Kidney tubule cell (primary cell): Measurements from ENCODE around the gene CCDC85C.

Source experiments
- DNase-seq: peaks from one replicate; pipeline ENCODE4 v3.0.0-alpha.2; 2018; ENCODE audit warnings: low spot score

The CCDC85C gene

GRCh38 chr14:99556134-99556791 is 47.7 kb downstream of the CCDC85C start:
- no peak for DNase-seq

DNA sequence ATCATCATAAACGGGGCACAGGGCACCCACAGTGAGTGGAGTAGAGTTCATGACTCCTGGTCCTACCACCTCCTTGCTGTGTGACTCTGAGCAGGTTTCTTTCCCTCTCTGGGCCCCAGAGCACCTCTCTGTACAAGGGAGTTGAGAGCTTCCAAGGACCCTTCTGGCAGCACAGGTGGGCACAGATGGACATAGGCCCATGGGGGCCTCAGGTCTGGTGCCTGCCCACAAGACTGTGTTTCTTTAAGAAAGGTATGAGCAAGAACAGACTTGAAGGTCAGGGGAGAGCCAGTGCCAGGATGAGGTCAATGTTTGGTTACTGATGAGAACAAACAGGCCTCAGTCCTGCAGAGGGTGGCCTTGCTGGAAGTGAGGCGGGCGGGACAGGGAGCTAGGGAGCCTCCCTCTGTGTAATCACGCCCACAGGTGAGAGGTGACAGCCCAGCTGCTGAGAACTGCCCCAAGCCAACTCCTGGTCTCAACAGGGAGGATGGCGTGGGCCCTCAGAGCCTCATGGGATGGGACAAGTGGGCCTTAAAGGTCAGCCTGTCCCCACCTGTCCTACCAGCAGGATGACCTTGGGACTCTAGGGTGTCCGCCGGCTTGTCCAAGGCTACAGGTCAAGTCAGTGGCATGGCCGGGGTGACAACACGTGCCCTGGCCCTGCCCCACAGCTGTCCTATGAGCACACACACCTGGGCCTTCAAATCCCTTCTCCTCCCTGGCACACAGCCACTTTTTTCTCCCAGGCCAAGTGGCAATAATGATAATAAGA is 49.1 kb downstream of the CCDC85C start:
- peak; percentile 35 for DNase-seq

DNA sequence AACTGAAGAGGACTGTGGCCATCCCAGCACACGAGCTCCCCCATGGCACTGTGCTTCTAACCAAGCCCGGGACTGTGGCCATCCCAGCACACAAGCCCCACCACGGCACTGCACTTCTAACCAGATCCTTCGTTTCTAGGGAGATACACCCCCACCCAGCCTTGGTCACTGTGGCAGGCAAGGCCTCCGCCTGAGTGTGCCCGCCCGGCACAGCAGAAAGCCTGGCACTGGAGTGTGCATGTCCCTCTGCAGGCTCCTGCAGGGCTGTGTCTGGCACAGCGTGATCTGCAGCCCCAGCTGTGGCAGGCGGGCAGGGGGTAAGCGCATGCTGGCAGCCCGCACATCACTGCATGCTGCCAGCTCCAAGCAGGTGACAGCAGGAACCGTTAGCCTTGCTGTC is 49.8 kb downstream of the CCDC85C start:
- DNase-seq, result no peak

GRCh38 chr14:99552572-99553216 is 51.3 kb downstream of the CCDC85C start:
- DNase-seq, result no peak

- DNase-seq, result no peak
Measured at GRCh38 chr14:99552021-99552553, 51.9 kb downstream of the CCDC85C start.

DNA sequence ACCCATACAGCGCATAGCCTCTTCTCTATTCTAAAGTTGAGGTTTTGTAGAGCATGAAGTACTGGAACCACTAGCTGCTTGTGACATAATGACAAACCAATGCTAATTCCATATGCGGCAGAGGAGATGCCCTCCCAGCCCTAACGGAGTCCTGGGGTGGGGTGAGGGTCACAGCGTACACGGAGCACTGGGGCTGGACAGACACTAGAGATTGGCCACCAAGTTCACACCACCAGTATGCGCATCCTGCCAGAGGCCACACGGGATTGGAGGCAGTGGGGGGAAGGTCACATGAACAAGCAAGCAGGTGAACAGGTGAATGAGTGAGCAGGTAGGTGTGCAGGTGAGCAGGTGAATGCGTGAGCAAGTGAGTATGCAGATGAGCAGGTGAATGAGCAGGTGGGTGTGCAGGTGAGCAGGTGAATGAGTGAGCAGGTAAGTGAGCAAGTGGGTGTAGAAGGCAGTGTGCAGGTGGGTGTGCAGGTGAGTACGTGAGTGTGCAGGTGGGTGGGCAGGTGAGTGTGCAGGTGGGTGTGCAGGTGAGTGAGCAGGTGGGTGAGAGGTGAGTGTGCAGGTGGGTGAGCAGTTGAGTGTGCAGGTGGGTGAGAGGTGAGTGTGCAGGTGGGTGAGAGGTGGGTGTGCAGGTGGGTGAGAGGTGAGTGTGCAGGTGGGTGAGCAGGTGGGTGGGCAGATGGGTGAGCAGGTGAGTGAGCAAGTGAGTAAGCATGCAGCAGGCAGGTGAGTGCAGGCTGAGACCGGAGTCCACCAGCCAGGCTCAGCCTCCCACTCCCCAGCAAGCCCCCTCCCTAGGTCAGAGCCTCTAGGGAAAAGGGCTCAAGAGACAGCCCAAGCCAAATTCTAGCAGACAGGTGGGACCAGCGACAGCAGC is 52.7 kb downstream of the CCDC85C start:
- DNase-seq, result no peak

- no peak for DNase-seq
Measured at GRCh38 chr14:99550387-99550992, 53.5 kb downstream of the CCDC85C start.

DNA sequence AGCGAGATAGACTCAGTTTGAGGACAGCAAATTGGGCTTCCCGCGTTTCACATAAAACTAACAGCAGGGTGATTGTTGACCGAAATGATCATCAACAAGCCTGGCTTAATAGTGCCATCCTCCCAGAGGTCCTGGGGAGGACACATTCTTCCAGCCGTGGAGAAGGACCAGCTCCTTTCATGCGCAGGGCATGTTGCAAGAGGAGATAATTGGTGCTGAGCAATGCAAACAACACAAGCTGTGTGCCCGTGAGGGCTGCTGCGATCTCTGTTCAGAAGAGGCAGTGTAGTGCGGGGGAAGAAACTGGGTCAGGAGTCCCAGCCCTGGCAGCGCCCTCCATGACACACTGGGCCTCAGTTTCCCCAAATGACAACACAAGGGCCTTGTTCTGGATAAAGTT is 54.3 kb downstream of the CCDC85C start:
- DNase-seq, result no peak

DNA sequence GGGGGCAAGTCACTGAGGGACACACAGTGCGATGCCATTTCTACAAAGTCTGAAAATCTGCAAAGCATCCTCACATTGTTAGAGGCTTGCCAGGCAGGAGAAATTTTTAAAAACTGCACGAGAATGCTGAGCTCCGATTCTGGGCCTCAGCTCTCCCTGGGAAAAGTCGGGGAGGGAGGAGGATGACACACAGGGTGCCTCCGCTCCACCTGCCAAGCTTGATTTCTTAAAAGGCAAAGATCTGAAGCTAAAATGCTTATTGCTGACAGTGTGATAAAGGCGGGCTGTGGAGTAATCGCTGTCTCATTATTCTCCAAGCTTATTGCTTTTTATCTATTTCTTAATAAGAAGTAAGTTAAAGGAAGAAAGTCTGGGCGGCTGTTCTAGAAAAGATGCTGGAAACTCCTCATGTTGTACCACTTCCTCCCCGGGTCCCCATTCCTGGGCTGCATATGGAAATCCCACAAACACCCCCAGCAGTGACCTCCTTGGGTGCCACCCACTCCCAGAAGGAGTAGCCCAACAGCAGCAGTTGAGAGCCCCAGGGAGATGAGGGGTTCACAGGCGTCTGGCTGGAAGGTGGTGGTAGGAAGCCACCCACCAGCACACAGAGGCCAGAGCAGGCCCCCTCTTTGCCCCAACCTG is 55.0 kb downstream of the CCDC85C start:
- no peak for DNase-seq

DNA sequence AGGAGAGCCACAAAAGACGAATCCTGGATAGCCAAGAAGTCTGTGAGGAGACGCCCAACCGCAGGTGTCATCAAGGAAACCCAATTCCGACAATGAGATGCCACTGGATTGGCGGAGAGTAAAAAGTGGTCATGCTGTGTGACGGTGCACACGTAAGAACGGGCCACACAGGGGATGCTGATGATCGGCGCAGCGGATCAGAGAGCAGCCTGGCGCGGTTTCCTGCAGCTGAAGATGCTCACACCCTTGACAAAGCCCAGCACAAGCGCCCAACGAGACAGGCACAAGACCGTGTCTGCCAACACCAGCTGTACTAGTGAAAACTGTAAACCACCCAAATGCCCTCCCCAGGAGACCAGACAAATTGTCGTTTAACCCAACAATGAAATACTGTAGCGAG is 55.8 kb downstream of the CCDC85C start:
- DNase-seq, result no peak

GRCh38 chr14:99546234-99546879 is 57.6 kb downstream of the CCDC85C start:
- DNase-seq, result peak; percentile 21

DNA sequence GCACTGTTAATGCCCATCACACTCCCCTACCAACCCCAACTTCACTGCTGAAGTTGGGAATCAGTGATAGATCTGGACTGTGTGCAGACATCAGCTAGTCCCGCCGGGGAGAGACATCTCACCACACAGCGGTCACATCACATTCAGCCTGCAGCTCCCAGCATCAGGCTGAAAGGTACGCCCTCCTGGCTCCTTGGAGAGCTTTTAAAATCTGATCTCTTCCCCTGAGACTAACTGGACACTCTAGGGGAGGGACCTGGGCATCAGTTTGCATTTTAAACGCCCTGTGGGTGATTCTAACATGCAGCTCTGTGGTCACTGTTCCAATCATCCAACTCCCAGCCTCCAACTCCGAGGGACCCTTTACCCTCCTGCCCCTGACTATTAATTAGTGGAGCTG is 58.4 kb downstream of the CCDC85C start:
- DNase-seq, result no peak

DNA sequence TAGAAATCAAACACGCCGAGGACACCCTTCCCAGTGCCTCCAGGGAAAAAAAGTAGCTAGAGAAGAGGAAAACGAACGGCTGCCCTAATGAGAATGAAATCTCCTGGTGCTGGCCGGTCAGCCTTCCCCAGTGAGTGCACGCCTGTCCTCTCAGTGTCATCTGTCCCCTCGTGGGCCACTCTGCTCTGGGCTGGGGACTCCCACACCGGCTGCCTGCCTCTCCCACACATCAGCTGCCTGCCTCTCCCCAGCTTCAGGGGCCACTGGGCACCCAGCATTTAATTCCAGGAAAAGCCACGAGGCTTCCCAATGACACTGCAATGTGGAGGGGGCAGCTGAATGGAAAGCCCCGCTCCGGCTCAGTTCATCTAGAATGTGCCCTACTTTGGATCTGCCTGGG is 59.0 kb downstream of the CCDC85C start:
- DNase-seq, result no peak

DNA sequence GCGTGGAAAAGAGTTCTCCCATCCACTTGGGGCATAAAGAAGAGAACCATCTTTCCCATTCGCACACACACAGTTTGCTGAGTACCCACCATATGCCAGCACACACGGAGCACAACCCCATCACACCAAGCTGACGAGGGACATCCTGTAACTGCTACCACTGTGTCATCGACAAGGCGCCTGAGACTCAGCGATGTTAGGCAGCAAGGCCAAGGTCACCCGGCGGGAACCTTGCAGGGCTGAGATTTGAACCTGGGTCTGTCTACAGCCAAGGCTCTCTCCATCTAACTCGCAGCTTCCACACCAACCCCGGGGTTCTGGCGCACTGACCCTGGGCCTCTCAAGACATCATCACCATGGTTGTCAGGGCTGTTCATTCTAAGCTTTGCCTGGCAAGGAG is 60.0 kb downstream of the CCDC85C start:
- no peak for DNase-seq

- no peak for DNase-seq
Measured at GRCh38 chr14:99543370-99543769, 60.6 kb downstream of the CCDC85C start.

DNA sequence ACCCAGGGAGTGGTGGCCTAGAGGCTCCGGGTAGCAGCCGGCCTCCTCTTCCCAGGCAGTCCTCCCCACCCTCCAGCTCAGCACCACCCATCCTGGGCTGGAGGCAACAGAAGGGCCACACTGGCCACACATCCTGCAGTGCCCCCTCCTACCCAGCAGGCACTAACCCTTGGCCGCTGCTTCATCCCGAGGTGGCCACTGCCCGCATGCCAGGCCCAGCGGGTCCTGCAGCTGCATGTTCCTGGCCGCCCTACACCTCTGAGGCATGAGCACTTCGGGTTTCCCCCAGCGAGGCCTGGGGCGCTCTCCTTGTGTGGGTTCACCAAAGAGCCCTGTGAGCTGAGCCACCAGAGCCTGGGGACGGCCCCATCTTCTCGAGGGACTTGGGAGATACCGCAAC is 61.4 kb downstream of the CCDC85C start:
- DNase-seq, result no peak

DNA sequence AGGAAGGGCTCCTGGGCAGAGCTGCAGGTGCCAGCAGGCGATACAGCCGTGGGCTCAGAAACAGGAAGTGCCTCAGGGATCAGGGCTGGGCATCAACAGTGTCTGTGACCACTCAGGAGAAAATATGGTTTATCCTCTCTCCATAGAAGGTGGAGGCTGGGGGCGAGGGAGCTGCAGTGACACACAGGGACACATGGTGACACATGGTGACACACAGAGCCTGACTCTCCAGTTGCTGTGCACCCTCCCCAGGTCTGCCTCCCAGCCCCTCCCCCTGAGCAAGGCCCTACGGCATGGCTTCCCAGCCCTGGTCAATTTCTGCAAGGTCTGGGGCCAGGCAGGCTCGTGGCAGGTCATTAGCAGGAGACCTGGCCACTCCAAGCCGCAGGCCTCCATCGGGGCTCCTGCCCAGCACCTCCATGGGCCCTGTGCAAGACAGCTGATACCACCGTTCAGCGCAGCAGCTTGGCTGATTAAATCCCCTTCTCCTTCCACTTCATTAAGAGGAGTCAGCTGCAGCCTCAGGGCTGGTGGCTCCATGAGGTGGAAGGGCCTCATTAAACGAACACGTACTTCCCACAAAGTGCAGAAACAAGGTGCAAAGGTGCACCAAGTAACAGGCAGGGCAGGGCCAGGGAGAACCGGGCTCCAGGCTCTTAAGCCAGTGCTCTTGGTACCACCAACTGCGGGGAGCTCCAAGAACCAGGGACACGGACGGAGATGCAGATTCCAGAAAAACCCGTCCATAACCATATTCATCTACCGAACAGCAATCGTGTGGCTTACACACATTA is 62.1 kb downstream of the CCDC85C start:
- DNase-seq, result peak; percentile 56

DNA sequence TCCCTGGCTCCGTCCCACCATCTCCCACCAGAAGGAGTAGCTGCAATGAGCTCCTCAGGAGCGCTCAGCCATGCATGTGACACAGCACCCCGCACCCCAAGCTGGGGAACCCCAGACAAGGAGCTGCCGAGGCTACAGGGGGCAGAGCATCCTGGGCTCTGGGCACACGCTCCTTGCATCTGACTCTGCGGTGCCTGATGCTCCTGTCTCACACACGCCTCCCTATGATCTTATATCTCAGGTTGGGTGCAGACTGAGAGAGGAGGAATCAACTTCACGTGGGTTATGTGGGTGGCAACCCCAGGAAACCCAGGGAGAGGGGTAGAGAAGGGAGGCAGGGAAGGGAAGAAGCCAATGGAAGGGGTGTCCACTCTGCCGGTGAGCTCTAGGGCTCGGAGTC is 62.8 kb downstream of the CCDC85C start:
- DNase-seq, result no peak

DNA sequence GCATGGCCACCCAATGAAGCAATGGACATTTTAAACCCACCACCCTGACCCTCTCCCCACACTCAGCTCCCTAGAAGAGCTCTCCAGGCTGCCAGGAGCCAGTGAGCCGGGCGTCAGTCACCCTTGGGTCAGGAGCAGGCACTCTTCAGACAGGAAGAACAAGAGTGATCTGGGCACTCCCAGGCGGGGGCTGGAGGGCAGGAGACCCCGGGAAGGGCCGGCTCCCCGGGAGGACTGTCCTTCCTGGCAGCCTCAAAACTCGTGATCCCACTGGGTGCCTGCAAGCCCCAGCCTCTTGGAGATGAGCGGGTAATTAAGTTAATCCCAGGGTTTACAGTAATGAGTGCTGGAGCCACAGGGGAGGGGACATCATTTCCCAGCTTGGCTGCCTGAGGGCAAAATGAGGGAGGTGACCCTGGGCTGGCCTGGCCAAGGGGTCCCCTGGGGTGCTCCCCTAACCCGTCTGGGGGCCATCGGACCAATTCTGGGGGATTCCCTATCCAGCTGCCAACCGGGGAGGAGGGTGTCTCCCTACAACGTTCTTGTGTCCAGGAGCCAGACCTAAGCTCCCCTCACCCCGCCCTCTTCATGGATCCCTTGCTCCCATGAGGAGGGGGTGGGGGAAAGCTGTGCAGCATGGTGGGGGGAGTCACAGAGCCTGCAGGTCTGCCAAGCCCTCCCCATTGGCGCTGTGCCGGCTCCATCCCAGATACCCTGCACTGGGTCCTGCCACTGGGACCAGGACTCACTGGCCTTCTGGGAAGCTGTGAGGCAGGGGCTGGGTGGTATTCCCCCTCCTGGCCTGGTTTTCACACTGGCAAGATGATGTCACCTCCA is 63.6 kb downstream of the CCDC85C start:
- no peak for DNase-seq
